PC-9 (cell line): ENCODE data around the gene RTP5. TPM values are rescaled to one million over a fixed set of nuclear protein-coding genes. Genes with fewer than 3 reads are reported as not detected.
"Not testable (repeated sequence)": the region's sequence is repeated elsewhere in the genome, so short reads cannot be mapped to it uniquely, and the experiment has no call there.

Source experiments
- BruUV-seq: library from RNA; stranded (reverse); fragments of 400-500 nt; replicated peaks from 2 replicates; lab custom pipeline; 2021; lab: Mats Ljungman, UMichigan
- CTCF ChIA-PET: fragments of 300-600 bp; sonication (Branson Sonifier 250); formaldehyde crosslinking; loops from one replicate; lab custom pipeline; 2022; ENCODE audit warnings: antibody characterized with exemption; lab: Charles Lee
- POLR2A ChIA-PET: fragments of 300-600 bp; sonication (Branson Sonifier 250); formaldehyde crosslinking; loops from one replicate; lab custom pipeline; 2022; ENCODE audit warnings: antibody characterized with exemption; ENCODE audit not compliant: unreplicated experiment; lab: Charles Lee
- DNase-seq, 2 experiments: peaks; one replicate each; pipeline versions ENCODE4 v3.0.0 to v3.0.0-alpha.2; 2015 to 2022; ENCODE audit warnings: mixed read lengths in 1 of 2
- H2AFZ ChIP-seq: fragments of 200-600 bp; sonication (generic); 2 replicates; pipeline ENCODE4 v1.8.1; 2017; ENCODE audit warnings: antibody characterized with exemption
- H3F3A ChIP-seq: fragments of 200-600 bp; sonication (generic); 2 replicates; pipeline ENCODE4 v1.8.1; 2017; ENCODE audit warnings: antibody characterized with exemption, mild to moderate bottlenecking, low read depth; ENCODE audit not compliant: insufficient read depth
- H3K27ac ChIP-seq: fragments of 200-600 bp; sonication (generic); 2 replicates; pipeline ENCODE4 v1.6.1; 2016; ENCODE audit warnings: mixed run types
- H3K27me3 ChIP-seq: fragments of 200-600 bp; sonication (generic); 2 replicates; pipeline ENCODE4 v1.6.1; 2016; ENCODE audit warnings: low read depth, mixed run types; ENCODE audit not compliant: insufficient read depth
- H3K36me3 ChIP-seq: fragments of 200-600 bp; sonication (generic); 2 replicates; pipeline ENCODE4 v1.6.1; 2016; ENCODE audit warnings: low read depth, mixed run types
- H3K4me1 ChIP-seq: fragments of 200-600 bp; sonication (generic); replicated peaks from 2 replicates; pipeline ENCODE4 v1.6.1; 2016; ENCODE audit warnings: mixed run types; ENCODE audit not compliant: insufficient read depth
- H3K4me2 ChIP-seq: fragments of 200-600 bp; sonication (generic); 2 replicates; pipeline ENCODE4 v1.6.1; 2017; ENCODE audit warnings: mixed run types
- H3K4me3 ChIP-seq: fragments of 200-600 bp; sonication (generic); 2 replicates; pipeline ENCODE4 v1.6.1; 2016; ENCODE audit warnings: mixed run types
- H3K79me2 ChIP-seq: fragments of 200-600 bp; sonication (generic); 2 replicates; pipeline ENCODE4 v1.6.1; 2017; ENCODE audit warnings: low read depth, mixed run types
- H3K9me2 ChIP-seq: fragments of 200-600 bp; sonication (generic); 2 replicates; pipeline ENCODE4 v1.8.1; 2017; ENCODE audit warnings: mild to moderate bottlenecking; ENCODE audit not compliant: insufficient read depth
- H3K9me3 ChIP-seq: fragments of 200-600 bp; sonication (generic); 2 replicates; pipeline ENCODE4 v1.8.1; 2016; ENCODE audit warnings: low read depth; ENCODE audit not compliant: insufficient read depth
- H4K20me1 ChIP-seq: fragments of 200-600 bp; sonication (generic); 2 replicates; pipeline ENCODE4 v1.8.1; 2017; ENCODE audit not compliant: insufficient read depth
- CTCF ChIP-seq: fragments of 200-600 bp; sonication (generic); conservative IDR thresholded peaks from 2 replicates; pipeline ENCODE4 v1.6.1; 2017; ENCODE audit warnings: mixed run types, antibody characterized with exemption, mild to moderate bottlenecking, moderate library complexity
- EZH2 ChIP-seq: fragments of 200-600 bp; sonication (generic); IDR thresholded peaks from 2 replicates; pipeline ENCODE4 v1.8.0; 2017; ENCODE audit warnings: antibody characterized with exemption, low read depth
- intact Hi-C: fragments of 100-400 bp; cut with micrococcal nuclease; formaldehyde crosslinking; loops from one replicate; pipeline ENCODE4 v1.10.0; 2022; ENCODE audit not compliant: unreplicated experiment
- total RNA-seq: library from RNA; stranded (reverse); gene quantifications from 2 replicates; pipeline ENCODE4 v1.2.3, GENCODE V29; 2021

RTP5 gene
- total RNA-seq, 1 experiment from 2014 or later = not detected

- intact Hi-C loops = no loop called here
- Histone ChIP-seq H3K27me3 (peaks cover 65% of the 10 kb centered on the region), H3K79me2 (no peaks in the 10 kb centered on the region)
Measured at GRCh38 chr2:241821460-241822263, 47.9 kb upstream of the RTP5 start.

GRCh38 chr2:241822264-241822623 lies 47.3 kb upstream of the RTP5 start:
- Histone ChIP-seq H3K79me2 (no peaks in the 10 kb centered on the region), H3K9me2 (no peaks in the 10 kb centered on the region), H3K4me1 (no peaks in the 10 kb centered on the region), H3K9me3 (peaks cover 3% of the 10 kb centered on the region; the same call in 1 of the 2 replicates), H3K27me3 (peaks cover 65% of the 10 kb centered on the region), H3K4me3 (no peak overlapping the region), H4K20me1 (no peaks in the 10 kb centered on the region), H3K4me2 (no peak overlapping the region), H2AFZ (no peak overlapping the region), H3K27ac (no peak overlapping the region), H3K36me3 (no peaks in the 10 kb centered on the region), H3F3A (peaks cover 10% of the 10 kb centered on the region; the same call in 1 of the 2 replicates)
- POLR2A ChIA-PET = no interaction called here
- intact Hi-C loops = no loop called here
- no TSS peak for BruUV-seq
- CTCF ChIA-PET = interaction anchor here (0.6 kb wide), 1 partner anchor 12 kb away, joined by 6 read pairs; no protein-coding TSS in a partner anchor
- no peak for DNase-seq
- TF ChIP-seq CTCF (no peak), EZH2 (no peak)

More at GRCh38 chr2:241821460-241822263, 47.9 kb upstream of the RTP5 start:
- Histone ChIP-seq H3K4me2 (no peak overlapping the region), H2AFZ (no peak overlapping the region), H3K36me3 (no peaks in the 10 kb centered on the region), H3K9me3 (no peaks in the 10 kb centered on the region; the same call in 1 of the 2 replicates), H4K20me1 (no peaks in the 10 kb centered on the region), H3K4me1 (no peaks in the 10 kb centered on the region), H3K4me3 (no peak overlapping the region), H3K9me2 (no peaks in the 10 kb centered on the region), H3F3A (peaks cover 10% of the 10 kb centered on the region; the same call in 1 of the 2 replicates), H3K27ac (no peak overlapping the region)
- no TSS peak for BruUV-seq
- no peak for DNase-seq
- no peak for TF ChIP-seq CTCF
- no peak for TF ChIP-seq EZH2
- ChIA-PET CTCF (no interaction called here), POLR2A (no interaction called here)

- not testable (repeated sequence) for H3K36me3 ChIP-seq
Measured at GRCh38 chr2:241823531-241824437, 45.7 kb upstream of the RTP5 start.

More at GRCh38 chr2:241823531-241824437, 45.7 kb upstream of the RTP5 start:
- H3K9me2 ChIP-seq, H3K27ac ChIP-seq, H2AFZ ChIP-seq, H3F3A ChIP-seq, DNase-seq, H4K20me1 ChIP-seq, intact Hi-C loops, H3K4me3 ChIP-seq, H3K9me3 ChIP-seq, CTCF ChIA-PET, H3K4me2 ChIP-seq, H3K4me1 ChIP-seq, H3K79me2 ChIP-seq, BruUV-seq: not testable (repeated sequence)
- POLR2A ChIA-PET = interaction anchor here (0.7 kb wide), 1 partner anchor 24 kb away, joined by 7 read pairs; no protein-coding TSS in a partner anchor
- peaks cover 53% of the 10 kb centered on the region for H3K27me3 ChIP-seq
